Neuronal stem cell (in vitro differentiated cells): Measurements from ENCODE around the gene IL18.

Source experiments
- DNase-seq: peaks from one replicate; pipeline ENCODE4 v3.0.0-alpha.2; 2013; ENCODE audit warnings: low spot score
- H2AFZ ChIP-seq: one replicate; pipeline ENCODE4 v1.6.1; 2013; ENCODE audit warnings: mild to moderate bottlenecking, low read length, inconsistent platforms
- H2AK5ac ChIP-seq: 2 replicates; pipeline ENCODE4 v1.6.1; 2013; ENCODE audit warnings: low read depth, mild to moderate bottlenecking, inconsistent platforms, low read length, moderate library complexity, mixed read lengths
- H2BK120ac ChIP-seq: 2 replicates; pipeline ENCODE4 v1.6.1; 2013; ENCODE audit warnings: low read depth, mild to moderate bottlenecking, inconsistent platforms, low read length, moderate library complexity, mixed read lengths
- H2BK12ac ChIP-seq: one replicate; pipeline ENCODE4 v1.6.1; 2013; ENCODE audit warnings: low read length, inconsistent platforms
- H2BK15ac ChIP-seq: 2 replicates; pipeline ENCODE4 v1.6.1; 2013; ENCODE audit warnings: mild to moderate bottlenecking, low read length, inconsistent platforms, mixed read lengths
- H2BK5ac ChIP-seq: one replicate; pipeline ENCODE4 v1.6.1; 2013; ENCODE audit warnings: inconsistent platforms, mild to moderate bottlenecking, low read length, moderate library complexity
- H3K14ac ChIP-seq: one replicate; pipeline ENCODE4 v1.6.1; 2013; ENCODE audit warnings: low read length, inconsistent platforms
- H3K18ac ChIP-seq: 2 replicates; pipeline ENCODE4 v1.6.1; 2013; ENCODE audit warnings: low read length, inconsistent platforms
- H3K23ac ChIP-seq: 2 replicates; pipeline ENCODE4 v1.6.1; 2013; ENCODE audit warnings: low read depth, mild to moderate bottlenecking, mixed read lengths, low read length, inconsistent platforms; ENCODE audit not compliant: poor library complexity
- H3K27ac ChIP-seq: replicated peaks from 3 replicates; pipeline ENCODE4 v1.5.1; 2013; ENCODE audit warnings: low read length, inconsistent platforms
- H3K27me3 ChIP-seq, 3 experiments: 2 replicates each; pipeline ENCODE4 v1.6.1; 2013; ENCODE audit warnings: low read length in 3 of 3, mild to moderate bottlenecking in 2 of 3, inconsistent platforms in 1 of 3, low read depth in 1 of 3, mixed read lengths in 1 of 3, moderate library complexity in 1 of 3; ENCODE audit not compliant: control insufficient read depth in 3 of 3, insufficient read depth in 3 of 3
- H3K36me3 ChIP-seq, 2 donors: replicated peaks in 1 of 2; 2 replicates each; pipeline ENCODE4 v1.6.1; 2013; ENCODE audit warnings: low read length in 2 of 2; ENCODE audit not compliant: control insufficient read depth in 2 of 2, insufficient read depth in 2 of 2
- H3K4ac ChIP-seq: 2 replicates; pipeline ENCODE4 v1.6.1; 2013; ENCODE audit warnings: inconsistent platforms, mild to moderate bottlenecking, low read length, moderate library complexity
- H3K4me1 ChIP-seq, 2 donors: 1 replicate in 1 of 2; 2 replicates in 1 of 2; pipeline ENCODE4 v1.6.1; 2013; ENCODE audit warnings: low read length in 2 of 2, low read depth in 1 of 2; ENCODE audit not compliant: control insufficient read depth in 2 of 2, insufficient read depth in 1 of 2
- H3K4me2 ChIP-seq: one replicate; pipeline ENCODE4 v1.6.1; 2013; ENCODE audit warnings: mild to moderate bottlenecking, low read length, inconsistent platforms; ENCODE audit not compliant: insufficient read depth, poor library complexity, severe bottlenecking
- H3K4me3 ChIP-seq, 2 donors: 2 replicates each; pipeline ENCODE4 v1.5.1; 2013; ENCODE audit warnings: low read length in 2 of 2, mild to moderate bottlenecking in 2 of 2, inconsistent platforms in 1 of 2, moderate library complexity in 1 of 2
- H3K79me1 ChIP-seq: one replicate; pipeline ENCODE4 v1.6.1; 2013; ENCODE audit warnings: low read depth, mild to moderate bottlenecking, inconsistent platforms, low read length, moderate library complexity
- H3K9ac ChIP-seq: one replicate; pipeline ENCODE4 v1.6.1; 2013; ENCODE audit warnings: mild to moderate bottlenecking, low read depth, low read length, inconsistent platforms; ENCODE audit not compliant: poor library complexity
- H3K9me3 ChIP-seq, 2 donors: replicated peaks in 1 of 2; 2 replicates each; pipeline versions ENCODE3 to v1.6.1; 2013; ENCODE audit warnings: low read length in 2 of 2, mild to moderate bottlenecking in 2 of 2, inconsistent platforms in 1 of 2, low read depth in 1 of 2, mixed read lengths in 1 of 2, moderate library complexity in 1 of 2; ENCODE audit not compliant: control insufficient read depth in 2 of 2, insufficient read depth in 1 of 2
- H4K8ac ChIP-seq: one replicate; pipeline ENCODE4 v1.6.1; 2013; ENCODE audit warnings: low read depth, mild to moderate bottlenecking, inconsistent platforms, low read length, moderate library complexity
- H4K91ac ChIP-seq: one replicate; pipeline ENCODE4 v1.6.1; 2013; ENCODE audit warnings: low read length, low read depth, mild to moderate bottlenecking, inconsistent platforms; ENCODE audit not compliant: poor library complexity
- WGBS, 2 donors: extraction: QIAGEN DNeasy Blood & Tissue Kit; methylation state at CpG; one replicate each; pipeline ENCODE4 v1.1.7; 2013; ENCODE audit warnings: missing lambda C conversion rate in 2 of 2, mixed read lengths in 1 of 2; ENCODE audit not compliant: insufficient read length in 2 of 2, insufficient replicate concordance in 1 of 2; ENCODE audit errors: extremely low coverage in 2 of 2; 5-methylcytosine and 5-hydroxymethylcytosine counted together

IL18 gene

GRCh38 chr11:112156956-112157766 is 6.7 kb downstream of the IL18 start:
- Histone ChIP-seq H3K4me1 (no peaks in the 10 kb centered on the region), H3K79me1 (no peaks in the 10 kb centered on the region)
- no peak for DNase-seq

GRCh38 chr11:112156153-112156955 is 7.5 kb downstream of the IL18 start:
- Histone ChIP-seq H2BK120ac (no peak overlapping the region), H3K36me3 (no peaks in the 10 kb centered on the region), H2BK5ac (no peak overlapping the region), H3K4me2 (no peak overlapping the region), H2AFZ (no peak overlapping the region), H3K79me1 (no peaks in the 10 kb centered on the region), H3K4me1 (no peaks in the 10 kb centered on the region), H3K9me3 (no peaks in the 10 kb centered on the region), H3K27me3 (no peaks in the 10 kb centered on the region), H2AK5ac (no peak overlapping the region), H2BK15ac (no peak overlapping the region), H3K14ac (no peak overlapping the region), H3K27ac (no peak overlapping the region), H4K8ac (no peak overlapping the region), H2BK12ac (no peak overlapping the region), H3K4ac (no peak overlapping the region), H4K91ac (no peak overlapping the region), H3K23ac (no peak overlapping the region), H3K4me3 (no peak overlapping the region), H3K9ac (no peak overlapping the region), H3K18ac (no peak overlapping the region)
- no peak for DNase-seq
- WGBS, 2 donors: no CpG with 5 or more reads among the region's 5 CpGs

More at GRCh38 chr11:112156956-112157766, 6.7 kb downstream of the IL18 start:
- H2BK120ac ChIP-seq: no peak overlapping the region
- H3K4me3 ChIP-seq: no peak overlapping the region
- H2AFZ ChIP-seq: no peak overlapping the region
- no peak overlapping the region for H3K4ac ChIP-seq
- H2BK12ac ChIP-seq: no peak overlapping the region
- no peak overlapping the region for H3K4me2 ChIP-seq
- no peak overlapping the region for H3K14ac ChIP-seq
- no peak overlapping the region for H3K23ac ChIP-seq
- no peak overlapping the region for H2BK15ac ChIP-seq
- no peak overlapping the region for H3K27ac ChIP-seq
- no CpG with 5 or more reads among the region's 4 CpGs for WGBS, 2 donors
- no peak overlapping the region for H3K9ac ChIP-seq
- no peaks in the 10 kb centered on the region for H3K36me3 ChIP-seq
- H2BK5ac ChIP-seq: no peak overlapping the region
- no peak overlapping the region for H3K18ac ChIP-seq
- H2AK5ac ChIP-seq: no peak overlapping the region
- no peak overlapping the region for H4K8ac ChIP-seq
- no peaks in the 10 kb centered on the region for H3K27me3 ChIP-seq
- H3K9me3 ChIP-seq: no peaks in the 10 kb centered on the region
- no peak overlapping the region for H4K91ac ChIP-seq

- Histone ChIP-seq H3K27me3 (no peaks in the 10 kb centered on the region), H3K9me3 (no peaks in the 10 kb centered on the region), H3K79me1 (no peaks in the 10 kb centered on the region), H3K9ac (no peak overlapping the region), H4K8ac (no peak overlapping the region), H2AK5ac (no peak overlapping the region), H2BK5ac (no peak overlapping the region), H3K14ac (no peak overlapping the region), H3K23ac (no peak overlapping the region), H2AFZ (peak overlapping the region; percentile 13), H2BK15ac (no peak overlapping the region), H3K36me3 (no peaks in the 10 kb centered on the region), H4K91ac (no peak overlapping the region), H2BK120ac (no peak overlapping the region), H3K18ac (no peak overlapping the region), H3K4ac (no peak overlapping the region), H3K4me1 (peaks cover 0 to 2% of the 10 kb centered on the region in 2 donors), H2BK12ac (no peak overlapping the region), H3K27ac (no peak overlapping the region), H3K4me3 (no peak overlapping the region), H3K4me2 (no peak overlapping the region)
- no peak for DNase-seq
- WGBS, 2 donors: no CpG with 5 or more reads among the region's 5 CpGs
Measured at GRCh38 chr11:112150517-112150916, 13.4 kb downstream of the IL18 start.

- Histone ChIP-seq H3K18ac (no peak overlapping the region), H3K4me3 (no peak overlapping the region), H3K27me3 (no peaks in the 10 kb centered on the region), H2BK15ac (no peak overlapping the region), H2BK120ac (no peak overlapping the region), H3K4me2 (no peak overlapping the region), H3K14ac (no peak overlapping the region), H3K79me1 (no peaks in the 10 kb centered on the region), H4K91ac (no peak overlapping the region), H2AK5ac (no peak overlapping the region), H3K4me1 (no peaks in the 10 kb centered on the region), H2BK12ac (no peak overlapping the region), H3K9ac (no peak overlapping the region), H3K36me3 (no peaks in the 10 kb centered on the region), H3K4ac (no peak overlapping the region), H3K23ac (no peak overlapping the region), H3K27ac (no peak overlapping the region), H2AFZ (no peak overlapping the region), H3K9me3 (no peaks in the 10 kb centered on the region), H2BK5ac (no peak overlapping the region), H4K8ac (no peak overlapping the region)
- WGBS, 2 donors: no CpG with 5 or more reads among the region's 3 CpGs
- DNase-seq: no peak
Measured at GRCh38 chr11:112143597-112143996, 20.3 kb downstream of the IL18 start.
